ENCODE results near the gene ATP11A.
"Not testable (repeated sequence)": the region's sequence is repeated elsewhere in the genome, so short reads cannot be mapped to it uniquely, and the experiment has no call there.

The ATP11A gene

GRCh38 chr13:112883241-112883945 lies 193.6 kb downstream of the ATP11A start:
- H3K4me3 ChIP-seq (ENCODE audit: insufficient read depth, low read depth, low read length, poor library complexity, severe bottlenecking) = no peak overlapping the region
- no peak for DNase-seq
- no peaks in the 10 kb centered on the region for H3K27me3 ChIP-seq (replicated peaks; ENCODE audit: control insufficient read depth, insufficient read depth, low read length, poor library complexity, severe bottlenecking)
- peaks cover 29% of the 10 kb centered on the region for H3K36me3 ChIP-seq (ENCODE audit: control insufficient read depth, insufficient read depth, low read length)
- no peaks in the 10 kb centered on the region for H3K9me3 ChIP-seq (ENCODE audit: control insufficient read depth, low read length)
- no peaks in the 10 kb centered on the region for H3K4me1 ChIP-seq (ENCODE audit: control insufficient read depth, insufficient read depth, low read length, poor library complexity, severe bottlenecking)
- no peak overlapping the region for H3K27ac ChIP-seq (ENCODE audit: insufficient read depth, low read length, poor library complexity, severe bottlenecking)

GRCh38 chr13:112884700-112885099 lies 194.9 kb downstream of the ATP11A start:
- not testable (repeated sequence) for DNase-seq; H3K4me1 ChIP-seq (ENCODE audit: control insufficient read depth, insufficient read depth, low read length, poor library complexity, severe bottlenecking); H3K4me3 ChIP-seq (ENCODE audit: insufficient read depth, low read depth, low read length, poor library complexity, severe bottlenecking); H3K9me3 ChIP-seq (ENCODE audit: control insufficient read depth, low read length); H3K27ac ChIP-seq (ENCODE audit: insufficient read depth, low read length, poor library complexity, severe bottlenecking); H3K27me3 ChIP-seq (replicated peaks; ENCODE audit: control insufficient read depth, insufficient read depth, low read length, poor library complexity, severe bottlenecking)
- H3K36me3 ChIP-seq (ENCODE audit: control insufficient read depth, insufficient read depth, low read length) = peaks cover 22% of the 10 kb centered on the region

DNA sequence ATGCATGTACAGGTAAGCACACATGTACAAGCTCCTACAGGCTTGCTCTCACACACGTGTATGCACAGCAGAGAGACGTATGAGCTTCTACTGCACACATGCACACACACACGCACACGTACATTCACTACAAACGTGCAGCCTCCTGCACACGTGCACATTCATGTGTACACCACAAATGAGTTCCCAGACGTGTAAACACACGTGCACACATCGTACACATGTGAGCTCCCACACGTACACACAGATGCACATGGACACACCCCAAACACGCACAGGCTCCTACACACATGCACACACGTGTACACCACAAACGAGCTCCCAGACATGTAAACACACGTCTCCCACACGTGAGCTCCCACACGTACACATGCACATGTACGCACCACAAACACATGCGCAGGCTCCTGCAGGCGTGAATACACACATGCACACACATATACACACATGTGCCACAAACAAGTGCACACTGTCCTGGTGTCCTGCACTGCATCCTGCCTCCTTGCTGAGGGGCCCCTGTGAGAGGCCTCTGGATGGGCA lies 195.5 kb downstream of the ATP11A start:
- DNase-seq = no peak
- no peaks in the 10 kb centered on the region for H3K4me1 ChIP-seq (ENCODE audit: control insufficient read depth, insufficient read depth, low read length, poor library complexity, severe bottlenecking)
- H3K9me3 ChIP-seq (ENCODE audit: control insufficient read depth, low read length) = no peaks in the 10 kb centered on the region
- H3K4me3 ChIP-seq (ENCODE audit: insufficient read depth, low read depth, low read length, poor library complexity, severe bottlenecking) = no peak overlapping the region
- H3K27ac ChIP-seq (ENCODE audit: insufficient read depth, low read length, poor library complexity, severe bottlenecking) = no peak overlapping the region
- H3K27me3 ChIP-seq (replicated peaks; ENCODE audit: control insufficient read depth, insufficient read depth, low read length, poor library complexity, severe bottlenecking) = no peaks in the 10 kb centered on the region
- H3K36me3 ChIP-seq (ENCODE audit: control insufficient read depth, insufficient read depth, low read length) = peaks cover 22% of the 10 kb centered on the region

DNA sequence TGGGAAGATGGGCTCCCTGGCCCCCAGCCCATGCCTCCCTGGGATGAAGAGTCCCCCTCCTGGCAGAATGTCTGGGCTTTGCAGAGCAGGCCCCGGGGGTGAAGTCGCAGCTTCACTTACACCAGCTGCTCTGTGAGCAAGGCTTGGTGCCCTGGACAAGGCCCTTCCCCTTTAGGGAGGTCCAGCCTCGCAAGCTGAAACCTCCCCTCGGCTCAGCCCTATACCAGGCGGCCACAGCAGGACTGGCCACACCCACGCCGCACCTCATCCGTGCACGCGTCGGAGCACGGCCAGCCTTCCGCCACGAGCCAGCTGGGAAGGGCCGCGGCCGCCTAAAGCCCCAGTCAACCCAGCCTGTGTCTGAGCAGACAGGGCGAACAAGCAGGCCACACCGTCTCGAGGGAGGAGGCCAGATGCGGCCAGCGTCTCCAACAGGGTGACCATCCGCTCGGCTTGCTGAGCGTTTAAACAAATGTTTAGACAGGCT lies 196.0 kb downstream of the ATP11A start:
- Histone ChIP-seq H3K27ac (ENCODE audit: insufficient read depth, low read length, poor library complexity, severe bottlenecking) (no peak overlapping the region), H3K9me3 (ENCODE audit: control insufficient read depth, low read length) (no peaks in the 10 kb centered on the region), H3K4me3 (ENCODE audit: insufficient read depth, low read depth, low read length, poor library complexity, severe bottlenecking) (no peak overlapping the region), H3K4me1 (ENCODE audit: control insufficient read depth, insufficient read depth, low read length, poor library complexity, severe bottlenecking) (no peaks in the 10 kb centered on the region), H3K36me3 (ENCODE audit: control insufficient read depth, insufficient read depth, low read length) (peaks cover 17% of the 10 kb centered on the region), H3K27me3 (replicated peaks; ENCODE audit: control insufficient read depth, insufficient read depth, low read length, poor library complexity, severe bottlenecking) (no peaks in the 10 kb centered on the region)
- DNase-seq = no peak

DNA sequence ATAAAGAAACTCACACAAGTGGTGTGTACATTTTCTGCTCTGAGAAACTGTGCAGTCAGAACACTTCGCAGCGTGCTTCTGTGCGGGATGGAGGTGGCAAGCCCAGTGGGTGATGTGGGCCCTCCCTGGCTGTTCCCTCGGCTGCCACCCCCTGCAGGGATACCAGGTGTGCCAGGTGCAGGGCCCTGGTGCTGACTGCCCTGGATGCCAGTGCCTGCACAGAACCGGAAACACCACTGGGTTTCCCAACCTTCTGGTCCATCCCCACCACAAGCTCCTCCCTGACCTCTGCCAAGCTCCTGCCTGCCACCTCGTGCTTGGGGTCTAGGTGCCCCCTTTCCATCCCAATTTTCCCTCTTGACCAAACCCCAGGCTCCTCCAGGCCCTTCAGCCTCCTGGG lies 197.3 kb downstream of the ATP11A start:
- no peaks in the 10 kb centered on the region for H3K27me3 ChIP-seq (replicated peaks; ENCODE audit: control insufficient read depth, insufficient read depth, low read length, poor library complexity, severe bottlenecking)
- no peak overlapping the region for H3K4me3 ChIP-seq (ENCODE audit: insufficient read depth, low read depth, low read length, poor library complexity, severe bottlenecking)
- H3K4me1 ChIP-seq (ENCODE audit: control insufficient read depth, insufficient read depth, low read length, poor library complexity, severe bottlenecking) = no peaks in the 10 kb centered on the region
- H3K9me3 ChIP-seq (ENCODE audit: control insufficient read depth, low read length) = no peaks in the 10 kb centered on the region
- no peak for DNase-seq
- no peak overlapping the region for H3K27ac ChIP-seq (ENCODE audit: insufficient read depth, low read length, poor library complexity, severe bottlenecking)
- H3K36me3 ChIP-seq (ENCODE audit: control insufficient read depth, insufficient read depth, low read length) = peaks cover 6% of the 10 kb centered on the region

- no peaks in the 10 kb centered on the region for H3K9me3 ChIP-seq (ENCODE audit: control insufficient read depth, low read length)
Measured at GRCh38 chr13:112887557-112887991, 197.7 kb downstream of the ATP11A start.

GRCh38 chr13:112888238-112889111 lies 198.6 kb downstream of the ATP11A start:
- no peaks in the 10 kb centered on the region for H3K9me3 ChIP-seq (ENCODE audit: control insufficient read depth, low read length)
- H3K27me3 ChIP-seq (replicated peaks; ENCODE audit: control insufficient read depth, insufficient read depth, low read length, poor library complexity, severe bottlenecking) = no peaks in the 10 kb centered on the region

More at GRCh38 chr13:112887557-112887991, 197.7 kb downstream of the ATP11A start:
- no peak for DNase-seq
- H3K4me1 ChIP-seq (ENCODE audit: control insufficient read depth, insufficient read depth, low read length, poor library complexity, severe bottlenecking) = no peaks in the 10 kb centered on the region
- H3K36me3 ChIP-seq (ENCODE audit: control insufficient read depth, insufficient read depth, low read length) = peaks cover 1% of the 10 kb centered on the region
- no peak overlapping the region for H3K4me3 ChIP-seq (ENCODE audit: insufficient read depth, low read depth, low read length, poor library complexity, severe bottlenecking)
- no peaks in the 10 kb centered on the region for H3K27me3 ChIP-seq (replicated peaks; ENCODE audit: control insufficient read depth, insufficient read depth, low read length, poor library complexity, severe bottlenecking)
- H3K27ac ChIP-seq (ENCODE audit: insufficient read depth, low read length, poor library complexity, severe bottlenecking) = no peak overlapping the region

DNA sequence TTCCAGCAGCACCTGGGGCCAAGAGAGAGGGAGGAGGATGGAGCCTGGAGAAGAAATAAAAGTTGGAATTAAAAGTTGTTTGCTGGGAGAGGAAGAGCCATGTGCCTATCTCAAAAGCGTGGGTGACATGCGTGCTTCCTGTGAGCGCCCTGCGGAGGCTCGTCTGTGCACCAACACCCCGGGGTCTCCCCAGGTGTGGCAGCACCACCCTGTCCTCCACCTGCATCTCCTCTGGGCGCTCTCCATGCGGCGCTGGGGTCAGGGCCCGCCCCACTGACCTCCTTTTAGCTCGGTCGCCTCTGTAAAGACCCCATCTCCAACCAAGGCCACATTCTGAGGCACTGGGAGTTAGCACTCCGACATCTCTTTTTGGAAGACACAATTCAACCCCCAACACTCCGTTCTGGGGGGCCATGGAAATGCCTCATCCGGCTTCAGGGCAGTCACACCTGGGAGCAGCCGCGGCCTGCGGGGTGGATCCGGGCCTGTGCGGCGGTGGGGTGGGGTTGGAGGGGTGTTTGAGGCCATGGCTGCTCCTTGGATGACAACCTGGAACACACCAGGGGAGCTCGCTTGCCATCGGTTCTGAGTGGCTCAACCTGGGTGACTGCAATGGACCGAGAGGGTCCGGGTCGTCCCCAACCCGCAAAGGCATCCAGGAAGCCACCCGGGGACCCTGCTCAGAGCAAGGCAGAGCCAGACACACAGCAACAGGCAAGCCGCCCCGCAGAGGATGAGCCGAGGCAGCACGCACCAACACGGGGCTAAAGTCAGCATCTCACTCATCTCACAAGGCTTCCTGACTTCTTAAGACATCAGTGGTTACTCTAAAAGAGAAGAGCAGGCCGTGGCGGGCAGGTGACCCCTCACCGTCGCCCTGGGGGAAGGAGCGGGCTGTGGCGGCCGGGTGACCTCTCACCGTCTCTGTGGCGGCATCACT lies 199.8 kb downstream of the ATP11A start:
- Histone ChIP-seq H3K27ac (ENCODE audit: insufficient read depth, low read length, poor library complexity, severe bottlenecking) (no peak overlapping the region), H3K4me3 (ENCODE audit: insufficient read depth, low read depth, low read length, poor library complexity, severe bottlenecking) (no peak overlapping the region), H3K9me3 (ENCODE audit: control insufficient read depth, low read length) (no peaks in the 10 kb centered on the region), H3K36me3 (ENCODE audit: control insufficient read depth, insufficient read depth, low read length) (no peaks in the 10 kb centered on the region), H3K4me1 (ENCODE audit: control insufficient read depth, insufficient read depth, low read length, poor library complexity, severe bottlenecking) (peaks cover 2% of the 10 kb centered on the region), H3K27me3 (replicated peaks; ENCODE audit: control insufficient read depth, insufficient read depth, low read length, poor library complexity, severe bottlenecking) (peaks cover 2% of the 10 kb centered on the region)
- no peak for DNase-seq

More at GRCh38 chr13:112888238-112889111, 198.6 kb downstream of the ATP11A start:
- H3K4me3 ChIP-seq (ENCODE audit: insufficient read depth, low read depth, low read length, poor library complexity, severe bottlenecking) = no peak overlapping the region
- no peaks in the 10 kb centered on the region for H3K4me1 ChIP-seq (ENCODE audit: control insufficient read depth, insufficient read depth, low read length, poor library complexity, severe bottlenecking)
- H3K27ac ChIP-seq (ENCODE audit: insufficient read depth, low read length, poor library complexity, severe bottlenecking) = no peak overlapping the region
- no peaks in the 10 kb centered on the region for H3K36me3 ChIP-seq (ENCODE audit: control insufficient read depth, insufficient read depth, low read length)
- no peak for DNase-seq

- no peak overlapping the region for H3K27ac ChIP-seq (ENCODE audit: insufficient read depth, low read length, poor library complexity, severe bottlenecking)
- no peaks in the 10 kb centered on the region for H3K36me3 ChIP-seq (ENCODE audit: control insufficient read depth, insufficient read depth, low read length)
- peaks cover 10% of the 10 kb centered on the region for H3K27me3 ChIP-seq (replicated peaks; ENCODE audit: control insufficient read depth, insufficient read depth, low read length, poor library complexity, severe bottlenecking)
- H3K9me3 ChIP-seq (ENCODE audit: control insufficient read depth, low read length) = no peaks in the 10 kb centered on the region
- H3K4me3 ChIP-seq (ENCODE audit: insufficient read depth, low read depth, low read length, poor library complexity, severe bottlenecking) = no peak overlapping the region
- H3K4me1 ChIP-seq (ENCODE audit: control insufficient read depth, insufficient read depth, low read length, poor library complexity, severe bottlenecking) = peaks cover 10% of the 10 kb centered on the region
- no peak for DNase-seq
Measured at GRCh38 chr13:112890316-112891145, 200.7 kb downstream of the ATP11A start.
